HEK293T (cell line): ENCODE results near the gene OR2A12.
"Not testable (repeated sequence)": the region's sequence is repeated elsewhere in the genome, so short reads cannot be mapped to it uniquely, and the experiment has no call there.

Experiments
- CTCF ChIA-PET: fragments of 350-600 bp; formaldehyde crosslinking; extraction: SDS; loops from one replicate; lab custom pipeline; 2021; ENCODE audit warnings: antibody characterized with exemption, inconsistent platforms; lab: Yijun Ruan, JAX
- POLR2A ChIA-PET: fragments of 350-600 bp; formaldehyde crosslinking; extraction: SDS; loops from one replicate; lab custom pipeline; 2020; ENCODE audit warnings: antibody characterized with exemption, inconsistent platforms; lab: Yijun Ruan, JAX
- DNase-seq: peaks from one replicate; pipeline ENCODE4 v3.0.0; 2012; ENCODE audit warnings: mixed read lengths; ENCODE audit errors: extremely low spot score
- ARNT ChIP-seq: fragments of 450-650 bp; IDR thresholded peaks from 2 replicates; pipeline ENCODE4 v1.6.1; 2017; ENCODE audit warnings: mild to moderate bottlenecking
- BHLHE40 ChIP-seq: fragments of 450-650 bp; IDR thresholded peaks from 2 replicates; pipeline ENCODE4 v1.6.1; 2016; ENCODE audit warnings: mild to moderate bottlenecking, moderate library complexity, borderline replicate concordance
- CTBP1 ChIP-seq: fragments of 450-650 bp; IDR thresholded peaks from 2 replicates; pipeline ENCODE4 v1.6.1; 2016; ENCODE audit warnings: borderline replicate concordance
- ELF4 ChIP-seq: fragments of 450-650 bp; IDR thresholded peaks from 2 replicates; pipeline ENCODE4 v1.6.1; 2017; ENCODE audit warnings: antibody characterized with exemption
- FOXA1 ChIP-seq: fragments of 450-650 bp; IDR thresholded peaks from 2 replicates; pipeline ENCODE4 v1.6.1; 2016; ENCODE audit warnings: mild to moderate bottlenecking
- FOXK2 ChIP-seq: fragments of 450-650 bp; IDR thresholded peaks from 2 replicates; pipeline ENCODE4 v1.6.1; 2016; ENCODE audit warnings: mild to moderate bottlenecking
- FOXM1 ChIP-seq: fragments of 450-650 bp; IDR thresholded peaks from 2 replicates; pipeline ENCODE4 v1.6.1; 2017; ENCODE audit warnings: mild to moderate bottlenecking, borderline replicate concordance
- HDGF ChIP-seq: fragments of 450-650 bp; IDR thresholded peaks from 2 replicates; pipeline ENCODE4 v1.6.1; 2017; ENCODE audit warnings: antibody characterized with exemption, borderline replicate concordance
- L3MBTL2 ChIP-seq: fragments of 450-650 bp; conservative IDR thresholded peaks from 2 replicates; pipeline ENCODE4 v1.6.1; 2016; ENCODE audit warnings: mild to moderate bottlenecking
- LEF1 ChIP-seq: fragments of 450-650 bp; IDR thresholded peaks from 2 replicates; pipeline ENCODE4 v1.6.1; 2017; ENCODE audit warnings: mild to moderate bottlenecking, borderline replicate concordance
- NFRKB ChIP-seq: fragments of 450-650 bp; IDR thresholded peaks from 2 replicates; pipeline ENCODE4 v1.6.1; 2016; ENCODE audit warnings: mild to moderate bottlenecking, moderate library complexity
- SP1 ChIP-seq: fragments of 450-650 bp; IDR thresholded peaks from 2 replicates; pipeline ENCODE4 v1.6.1; 2017
- SUZ12 ChIP-seq: fragments of 450-650 bp; IDR thresholded peaks from 2 replicates; pipeline ENCODE4 v1.6.1; 2016; ENCODE audit warnings: mild to moderate bottlenecking
- TARDBP ChIP-seq: fragments of 450-650 bp; IDR thresholded peaks from 2 replicates; pipeline ENCODE4 v1.6.1; 2016
- ZNF384 ChIP-seq: fragments of 450-650 bp; IDR thresholded peaks from 2 replicates; pipeline ENCODE4 v1.6.1; 2016
- TF ChIP-seq, protein P1 (sequence below): fragments of 450-650 bp; IDR thresholded peaks from 2 replicates; pipeline ENCODE4 v1.6.1; 2016

Gene OR2A12

DNA sequence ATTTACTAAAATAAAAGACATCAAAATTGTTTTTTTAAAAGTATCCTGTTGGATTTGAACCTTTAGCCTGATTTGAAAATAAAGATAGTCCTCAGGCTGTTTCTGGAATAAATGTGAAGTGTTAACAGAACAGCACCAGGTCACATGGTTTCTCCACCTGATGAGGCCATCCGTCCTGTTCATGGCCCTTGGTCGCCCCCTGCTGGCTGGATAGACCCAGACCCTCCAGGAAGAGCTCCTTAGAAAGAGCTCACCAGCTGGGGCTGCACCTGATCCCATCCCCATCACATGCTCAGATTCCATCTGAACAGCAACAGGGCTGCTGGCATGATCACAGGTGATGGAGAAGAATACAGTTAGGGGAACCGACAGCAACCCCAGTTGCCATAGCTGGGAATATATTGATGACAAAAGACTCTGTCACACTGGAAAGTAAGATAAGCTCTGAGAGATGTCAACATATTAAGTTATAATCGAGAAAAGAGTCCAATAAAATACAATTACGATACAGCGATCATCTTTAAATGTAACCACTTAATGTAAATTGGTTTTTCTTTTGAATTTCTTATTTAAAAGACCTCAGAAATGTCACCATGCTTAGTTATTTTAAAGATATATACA is 41.7 kb downstream of the OR2A12 start:
- ChIA-PET CTCF (interaction anchor here (0.6 to 1.2 kb wide), 18 partner anchors 9 to 978 kb away, joined by 3 to 8 read pairs (median 4); partner anchors contain the start of genes OR2A25 and TCAF1), POLR2A (no interaction called here)

DNA sequence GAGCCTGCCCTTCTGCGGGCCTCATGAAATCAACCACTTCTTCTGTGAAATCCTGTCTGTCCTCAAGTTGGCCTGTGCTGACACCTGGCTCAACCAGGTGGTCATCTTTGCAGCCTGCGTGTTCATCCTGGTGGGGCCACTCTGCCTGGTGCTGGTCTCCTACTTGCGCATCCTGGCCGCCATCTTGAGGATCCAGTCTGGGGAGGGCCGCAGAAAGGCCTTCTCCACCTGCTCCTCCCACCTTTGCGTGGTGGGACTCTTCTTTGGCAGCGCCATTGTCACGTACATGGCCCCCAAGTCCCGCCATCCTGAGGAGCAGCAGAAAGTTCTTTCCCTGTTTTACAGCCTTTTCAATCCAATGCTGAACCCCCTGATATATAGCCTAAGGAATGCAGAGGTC is 43.5 kb downstream of the OR2A12 start:
- CTCF ChIA-PET, POLR2A ChIA-PET, DNase-seq: not testable (repeated sequence)

More for the DNA sequence above, 41.7 kb downstream of the OR2A12 start:
- DNase-seq: peak; percentile 89
- TF ChIP-seq, protein P1, sequence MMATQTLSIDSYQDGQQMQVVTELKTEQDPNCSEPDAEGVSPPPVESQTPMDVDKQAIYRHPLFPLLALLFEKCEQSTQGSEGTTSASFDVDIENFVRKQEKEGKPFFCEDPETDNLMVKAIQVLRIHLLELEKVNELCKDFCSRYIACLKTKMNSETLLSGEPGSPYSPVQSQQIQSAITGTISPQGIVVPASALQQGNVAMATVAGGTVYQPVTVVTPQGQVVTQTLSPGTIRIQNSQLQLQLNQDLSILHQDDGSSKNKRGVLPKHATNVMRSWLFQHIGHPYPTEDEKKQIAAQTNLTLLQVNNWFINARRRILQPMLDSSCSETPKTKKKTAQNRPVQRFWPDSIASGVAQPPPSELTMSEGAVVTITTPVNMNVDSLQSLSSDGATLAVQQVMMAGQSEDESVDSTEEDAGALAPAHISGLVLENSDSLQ: no peak
- TF ChIP-seq LEF1 (no peak), ELF4 (no peak), FOXK2 (no peak), NFRKB (no peak), SP1 (no peak), FOXA1 (no peak), HDGF (no peak), ZNF384 (no peak), SUZ12 (no peak), BHLHE40 (no peak)

DNA sequence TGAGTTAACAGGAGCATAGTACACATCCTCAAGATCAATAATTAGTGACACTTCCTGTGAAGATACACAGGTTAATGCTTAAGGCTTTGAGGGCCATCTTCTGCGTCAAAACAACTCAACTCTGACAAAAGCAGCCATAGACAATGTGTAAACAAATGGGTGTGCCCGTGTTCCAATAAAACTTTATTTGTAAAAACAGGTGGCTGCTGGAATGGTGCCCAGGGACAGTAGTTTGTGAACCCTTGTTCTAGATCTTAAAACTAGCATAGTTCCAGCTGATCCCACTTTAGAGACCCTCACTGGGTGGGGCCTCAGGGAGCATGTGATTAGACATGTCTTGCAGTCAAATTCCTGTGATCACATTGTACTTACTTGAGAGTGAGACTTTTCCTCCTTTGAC is 44.7 kb downstream of the OR2A12 start:
- TF ChIP-seq FOXA1: no peak
- no peak for TF ChIP-seq FOXM1
- TF ChIP-seq HDGF: no peak
- TF ChIP-seq, protein P1: no peak
- TF ChIP-seq ELF4: no peak
- no peak for TF ChIP-seq SP1
- TF ChIP-seq ZNF384: no peak
- no peak for TF ChIP-seq SUZ12
- ChIA-PET POLR2A (no interaction called here), CTCF (no interaction called here)
- DNase-seq: no peak

DNA sequence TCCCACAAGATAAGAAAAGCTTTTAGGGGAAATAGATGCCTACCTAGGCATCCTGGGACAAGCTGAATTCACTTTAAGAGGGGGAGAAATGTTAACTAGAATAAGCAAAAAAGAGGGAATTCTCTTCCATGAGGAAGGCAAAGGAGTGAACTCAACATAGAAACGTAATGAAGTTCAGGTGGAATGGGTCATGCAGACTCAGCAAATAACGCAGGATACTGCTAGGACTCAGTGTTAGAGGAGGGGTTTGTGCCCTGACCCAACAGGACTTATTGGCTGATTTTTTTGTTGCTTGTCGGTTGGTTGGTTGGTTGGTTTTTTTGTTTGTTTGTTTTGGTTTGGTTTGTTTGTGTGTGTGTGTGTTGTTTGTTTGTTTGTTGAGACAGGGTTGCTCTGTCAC is 46.2 kb downstream of the OR2A12 start:
- DNase-seq: no peak
- TF ChIP-seq, protein P1: no peak
- TF ChIP-seq LEF1 (no peak), SP1 (no peak), FOXM1 (no peak), TARDBP (no peak), SUZ12 (no peak), ELF4 (no peak), ARNT (no peak), FOXK2 (no peak)
- POLR2A ChIA-PET: no interaction called here
- CTCF ChIA-PET: no interaction called here

DNA sequence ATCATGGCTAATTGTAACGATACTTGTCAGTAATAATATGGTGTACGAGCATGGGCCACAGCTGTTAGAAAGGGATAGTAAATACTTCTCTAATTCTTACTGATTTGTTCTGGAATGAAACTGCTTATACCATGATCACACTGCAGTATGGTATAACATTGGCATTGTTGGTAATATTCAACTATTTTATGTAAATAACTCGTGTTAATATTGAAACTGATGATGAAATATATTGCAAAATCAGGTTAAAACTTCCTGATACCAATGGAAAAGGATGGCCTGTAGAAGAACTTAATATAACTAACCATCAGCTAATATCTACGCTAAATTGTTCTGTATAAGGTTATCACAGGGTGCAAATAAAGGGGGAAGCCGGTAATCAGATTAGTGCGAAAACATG is 47.2 kb downstream of the OR2A12 start:
- ChIA-PET CTCF (no interaction called here), POLR2A (no interaction called here)
- no peak for TF ChIP-seq SUZ12
- TF ChIP-seq L3MBTL2: no peak
- DNase-seq: no peak

DNA sequence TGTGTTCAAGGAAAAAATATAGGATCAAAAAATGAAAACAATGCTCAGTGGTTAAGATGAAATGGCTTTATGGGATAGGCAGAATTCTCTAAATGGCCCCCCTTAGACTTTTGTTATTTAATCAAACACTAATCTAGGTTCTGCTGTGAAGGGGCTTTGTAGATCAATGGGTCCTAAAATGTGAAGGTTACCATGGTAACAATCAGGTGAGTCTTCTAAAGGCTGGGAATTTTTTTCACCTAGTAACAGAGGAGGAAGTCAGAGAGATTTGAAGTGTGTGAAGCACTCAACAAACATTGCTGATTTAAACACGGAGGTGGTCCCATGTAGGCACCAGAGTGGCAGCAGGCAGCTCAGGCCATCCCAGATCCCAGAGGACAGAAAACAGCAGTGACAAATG is 48.0 kb downstream of the OR2A12 start:
- CTCF ChIA-PET: no interaction called here
- TF ChIP-seq ZNF384 (no peak), TARDBP (no peak), HDGF (no peak), NFRKB (no peak)
- no peak for DNase-seq
- POLR2A ChIA-PET: no interaction called here

DNA sequence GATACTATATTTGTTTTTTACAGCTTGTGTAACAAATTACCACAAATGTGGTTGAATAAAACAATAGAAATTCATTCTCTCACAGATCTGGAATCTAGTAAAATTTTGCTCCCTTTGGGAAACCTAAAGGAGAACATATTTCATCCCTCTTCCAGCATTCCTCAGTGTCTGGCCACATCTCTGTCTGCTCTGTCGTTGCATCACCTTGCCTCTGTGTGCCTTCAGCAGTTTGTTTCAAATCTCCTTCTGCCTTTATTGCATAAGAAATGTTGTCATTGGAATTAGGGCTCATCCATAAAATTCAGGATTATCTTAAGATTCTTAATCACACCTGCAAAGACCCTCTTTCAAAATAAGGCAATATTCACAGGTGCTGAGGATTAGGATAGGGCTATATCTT is 51.4 kb downstream of the OR2A12 start:
- no peak for DNase-seq
- CTCF ChIA-PET: no interaction called here
- TF ChIP-seq BHLHE40 (no peak), HDGF (no peak), LEF1 (no peak), FOXK2 (no peak), SUZ12 (no peak), NFRKB (no peak), SP1 (no peak), ARNT (no peak), FOXM1 (no peak), ELF4 (no peak), L3MBTL2 (no peak), ZNF384 (no peak), CTBP1 (no peak), FOXA1 (no peak)
- TF ChIP-seq, protein P1: no peak
- POLR2A ChIA-PET: no interaction called here
